WTC11 (cell line): ENCODE measurements around the gene MLC1.

Experiments used
- ATF3 ChIP-seq: sonication (generic); formaldehyde crosslinking; conservative IDR thresholded peaks from 2 replicates; pipeline ENCODE4 v1.8.1; 2022; ENCODE audit warnings: mild to moderate bottlenecking, missing genetic modification reagents
- ATF6 ChIP-seq: sonication (generic); formaldehyde crosslinking; IDR thresholded peaks from 2 replicates; pipeline ENCODE4 v1.8.1; 2023; ENCODE audit warnings: mild to moderate bottlenecking, missing genetic modification reagents
- CBFB ChIP-seq: sonication (generic); formaldehyde crosslinking; IDR thresholded peaks from 2 replicates; pipeline ENCODE4 v1.8.1; 2022; ENCODE audit warnings: mild to moderate bottlenecking, low read depth, missing genetic modification reagents
- CREB1 ChIP-seq: sonication (generic); formaldehyde crosslinking; IDR thresholded peaks from 2 replicates; pipeline ENCODE4 v1.8.0; 2023; ENCODE audit warnings: mild to moderate bottlenecking, missing genetic modification reagents
- CTCF ChIP-seq: fragments of 200-600 bp; IDR thresholded peaks from 2 replicates; pipeline ENCODE4 v1.8.0; 2022; ENCODE audit warnings: antibody characterized with exemption
- ESRRA ChIP-seq: sonication (generic); formaldehyde crosslinking; IDR thresholded peaks from 2 replicates; pipeline ENCODE4 v1.8.1; 2022; ENCODE audit warnings: mild to moderate bottlenecking, missing genetic modification reagents, borderline replicate concordance
- ETV6 ChIP-seq: sonication (generic); formaldehyde crosslinking; IDR thresholded peaks from 2 replicates; pipeline ENCODE4 v1.8.1; 2022; ENCODE audit warnings: mild to moderate bottlenecking, missing genetic modification reagents
- NFE2L1 ChIP-seq: sonication (generic); formaldehyde crosslinking; IDR thresholded peaks from 2 replicates; pipeline ENCODE4 v1.8.1; 2023; ENCODE audit warnings: missing genetic modification reagents
- NR3C1 ChIP-seq: sonication (generic); formaldehyde crosslinking; conservative IDR thresholded peaks from 2 replicates; pipeline ENCODE4 v1.8.1; 2023; ENCODE audit warnings: low read depth, mild to moderate bottlenecking, missing genetic modification reagents
- SMAD3 ChIP-seq: sonication (generic); formaldehyde crosslinking; IDR thresholded peaks from 2 replicates; pipeline ENCODE4 v1.8.0; 2022; ENCODE audit warnings: missing genetic modification reagents, mild to moderate bottlenecking, borderline replicate concordance
- TP53 ChIP-seq: sonication (generic); formaldehyde crosslinking; IDR thresholded peaks from 2 replicates; pipeline ENCODE4 v1.8.1; 2023; ENCODE audit warnings: mild to moderate bottlenecking, missing genetic modification reagents
- USF2 ChIP-seq: sonication (generic); formaldehyde crosslinking; IDR thresholded peaks from 2 replicates; pipeline ENCODE4 v1.8.1; 2023; ENCODE audit warnings: mild to moderate bottlenecking, missing genetic modification reagents, moderate library complexity

- TF ChIP-seq CTCF (no peak), USF2 (CRISPR knock-in tag) (no peak), ESRRA (no peak), TP53 (CRISPR knock-in tag) (no peak), CBFB (CRISPR knock-in tag) (no peak), SMAD3 (CRISPR knock-in tag) (no peak), ATF3 (CRISPR knock-in tag) (no peak), ETV6 (CRISPR knock-in tag) (no peak), ATF6 (CRISPR knock-in tag) (no peak), CREB1 (no peak), NFE2L1 (CRISPR knock-in tag) (no peak), NR3C1 (CRISPR knock-in tag) (no peak)
These were observed 37.9 kb downstream of the MLC1 start for GRCh38 chr22:50047346-50047745.
